HL-60 (cell line): ENCODE measurements around the gene RBM26.

ENCODE experiments used
- DNase-seq, 2 experiments: peaks; one replicate each; pipeline ENCODE4 v3.0.0-alpha.2; 2010 to 2020; ENCODE audit warnings: low read depth in 1 of 2, low spot score in 1 of 2
- H3K27ac ChIP-seq: fragments of 250-450 bp; sonication (Bioruptor Pico); replicated peaks from 2 replicates; pipeline ENCODE4 v1.5.1; 2020; ENCODE audit warnings: mild to moderate bottlenecking, moderate library complexity
- H3K27me3 ChIP-seq: fragments of 250-450 bp; sonication (Bioruptor Pico); 2 replicates; pipeline ENCODE4 v1.5.1; 2021; ENCODE audit warnings: mild to moderate bottlenecking, moderate library complexity; ENCODE audit not compliant: insufficient read depth, poor library complexity, severe bottlenecking
- H3K4me3 ChIP-seq: replicated peaks from 2 replicates; pipeline ENCODE4 v1.5.1; 2011; ENCODE audit warnings: mild to moderate bottlenecking, control low read depth, low read length; ENCODE audit not compliant: insufficient read depth
- GABPA ChIP-seq: IDR thresholded peaks from 2 replicates; pipeline ENCODE4 v1.6.1; 2012; ENCODE audit warnings: low read depth
- POLR2AphosphoS5 ChIP-seq: IDR thresholded peaks from 2 replicates; pipeline ENCODE4 v1.6.1; 2012; ENCODE audit warnings: low read depth
- SPI1 ChIP-seq: IDR thresholded peaks from 2 replicates; pipeline ENCODE4 v1.6.1; 2012; ENCODE audit warnings: low read depth, mild to moderate bottlenecking, borderline replicate concordance
- TF ChIP-seq, protein P1 (sequence below): IDR thresholded peaks from 2 replicates; pipeline ENCODE4 v1.6.1; 2012; ENCODE audit warnings: low read depth; ENCODE audit not compliant: insufficient replicate concordance
- TF ChIP-seq, protein P2 (sequence below): IDR thresholded peaks from one replicate; pipeline ENCODE4 v1.5.1; 2011; ENCODE audit warnings: low read length, control low read depth, inconsistent platforms; ENCODE audit not compliant: insufficient read depth

The RBM26 gene

DNA sequence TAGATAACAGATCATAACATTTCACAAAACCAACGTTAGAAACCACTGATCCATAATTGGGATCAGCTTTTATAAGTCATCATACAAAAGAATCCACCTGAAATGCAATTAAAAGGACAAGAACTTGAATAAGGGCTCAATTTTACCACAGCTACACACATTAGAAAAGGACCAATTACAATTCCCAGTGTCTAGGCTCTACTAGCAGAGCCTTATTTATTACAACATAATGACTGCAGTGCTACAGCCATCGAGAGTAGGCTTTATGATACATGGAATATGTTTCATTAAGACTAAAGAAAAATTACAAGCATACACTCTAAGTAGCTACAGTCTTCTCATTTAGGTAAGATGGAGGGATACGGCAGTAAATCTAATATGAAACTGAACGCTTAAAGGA, 2.9 kb downstream of the RBM26 start:
- no peak for TF ChIP-seq POLR2AphosphoS5
- TF ChIP-seq, protein P1, sequence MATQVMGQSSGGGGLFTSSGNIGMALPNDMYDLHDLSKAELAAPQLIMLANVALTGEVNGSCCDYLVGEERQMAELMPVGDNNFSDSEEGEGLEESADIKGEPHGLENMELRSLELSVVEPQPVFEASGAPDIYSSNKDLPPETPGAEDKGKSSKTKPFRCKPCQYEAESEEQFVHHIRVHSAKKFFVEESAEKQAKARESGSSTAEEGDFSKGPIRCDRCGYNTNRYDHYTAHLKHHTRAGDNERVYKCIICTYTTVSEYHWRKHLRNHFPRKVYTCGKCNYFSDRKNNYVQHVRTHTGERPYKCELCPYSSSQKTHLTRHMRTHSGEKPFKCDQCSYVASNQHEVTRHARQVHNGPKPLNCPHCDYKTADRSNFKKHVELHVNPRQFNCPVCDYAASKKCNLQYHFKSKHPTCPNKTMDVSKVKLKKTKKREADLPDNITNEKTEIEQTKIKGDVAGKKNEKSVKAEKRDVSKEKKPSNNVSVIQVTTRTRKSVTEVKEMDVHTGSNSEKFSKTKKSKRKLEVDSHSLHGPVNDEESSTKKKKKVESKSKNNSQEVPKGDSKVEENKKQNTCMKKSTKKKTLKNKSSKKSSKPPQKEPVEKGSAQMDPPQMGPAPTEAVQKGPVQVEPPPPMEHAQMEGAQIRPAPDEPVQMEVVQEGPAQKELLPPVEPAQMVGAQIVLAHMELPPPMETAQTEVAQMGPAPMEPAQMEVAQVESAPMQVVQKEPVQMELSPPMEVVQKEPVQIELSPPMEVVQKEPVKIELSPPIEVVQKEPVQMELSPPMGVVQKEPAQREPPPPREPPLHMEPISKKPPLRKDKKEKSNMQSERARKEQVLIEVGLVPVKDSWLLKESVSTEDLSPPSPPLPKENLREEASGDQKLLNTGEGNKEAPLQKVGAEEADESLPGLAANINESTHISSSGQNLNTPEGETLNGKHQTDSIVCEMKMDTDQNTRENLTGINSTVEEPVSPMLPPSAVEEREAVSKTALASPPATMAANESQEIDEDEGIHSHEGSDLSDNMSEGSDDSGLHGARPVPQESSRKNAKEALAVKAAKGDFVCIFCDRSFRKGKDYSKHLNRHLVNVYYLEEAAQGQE, result no peak
- TF ChIP-seq SPI1, result no peak
- no peak for TF ChIP-seq GABPA
- TF ChIP-seq, protein P2, sequence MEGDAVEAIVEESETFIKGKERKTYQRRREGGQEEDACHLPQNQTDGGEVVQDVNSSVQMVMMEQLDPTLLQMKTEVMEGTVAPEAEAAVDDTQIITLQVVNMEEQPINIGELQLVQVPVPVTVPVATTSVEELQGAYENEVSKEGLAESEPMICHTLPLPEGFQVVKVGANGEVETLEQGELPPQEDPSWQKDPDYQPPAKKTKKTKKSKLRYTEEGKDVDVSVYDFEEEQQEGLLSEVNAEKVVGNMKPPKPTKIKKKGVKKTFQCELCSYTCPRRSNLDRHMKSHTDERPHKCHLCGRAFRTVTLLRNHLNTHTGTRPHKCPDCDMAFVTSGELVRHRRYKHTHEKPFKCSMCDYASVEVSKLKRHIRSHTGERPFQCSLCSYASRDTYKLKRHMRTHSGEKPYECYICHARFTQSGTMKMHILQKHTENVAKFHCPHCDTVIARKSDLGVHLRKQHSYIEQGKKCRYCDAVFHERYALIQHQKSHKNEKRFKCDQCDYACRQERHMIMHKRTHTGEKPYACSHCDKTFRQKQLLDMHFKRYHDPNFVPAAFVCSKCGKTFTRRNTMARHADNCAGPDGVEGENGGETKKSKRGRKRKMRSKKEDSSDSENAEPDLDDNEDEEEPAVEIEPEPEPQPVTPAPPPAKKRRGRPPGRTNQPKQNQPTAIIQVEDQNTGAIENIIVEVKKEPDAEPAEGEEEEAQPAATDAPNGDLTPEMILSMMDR, result no peak
- H3K27me3 ChIP-seq, result no peaks in the 10 kb centered on the region
- DNase-seq, result no peak
- H3K4me3 ChIP-seq, result peak overlapping the region; percentile 76
- no peak overlapping the region for H3K27ac ChIP-seq

DNA sequence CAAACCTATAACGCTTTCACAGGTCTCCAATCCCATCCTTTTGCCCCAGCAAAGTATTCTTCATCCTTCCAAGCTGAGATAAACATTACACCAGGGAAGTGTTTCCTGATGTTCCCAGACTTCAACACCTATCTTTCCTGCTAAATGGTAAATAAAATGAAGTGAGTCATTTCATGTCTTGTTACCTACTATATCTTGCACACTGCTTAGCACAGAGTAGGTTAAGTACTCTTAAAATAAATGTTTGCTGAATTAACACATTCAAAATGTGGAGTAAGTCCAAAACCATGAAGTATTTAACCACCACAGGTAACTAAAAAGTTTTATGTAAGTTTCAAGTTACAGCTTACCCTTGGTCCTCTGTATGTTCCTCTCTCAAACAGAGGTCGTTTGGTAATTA, 3.4 kb downstream of the RBM26 start:
- Histone ChIP-seq H3K27me3 (no peaks in the 10 kb centered on the region), H3K27ac (no peak overlapping the region), H3K4me3 (peak overlapping the region; percentile 76; the same call in 1 of the 2 replicates)
- no peak for DNase-seq
- TF ChIP-seq POLR2AphosphoS5 (no peak), GABPA (no peak), SPI1 (no peak)
- TF ChIP-seq, protein P1, result no peak
- TF ChIP-seq, protein P2, result no peak

DNA sequence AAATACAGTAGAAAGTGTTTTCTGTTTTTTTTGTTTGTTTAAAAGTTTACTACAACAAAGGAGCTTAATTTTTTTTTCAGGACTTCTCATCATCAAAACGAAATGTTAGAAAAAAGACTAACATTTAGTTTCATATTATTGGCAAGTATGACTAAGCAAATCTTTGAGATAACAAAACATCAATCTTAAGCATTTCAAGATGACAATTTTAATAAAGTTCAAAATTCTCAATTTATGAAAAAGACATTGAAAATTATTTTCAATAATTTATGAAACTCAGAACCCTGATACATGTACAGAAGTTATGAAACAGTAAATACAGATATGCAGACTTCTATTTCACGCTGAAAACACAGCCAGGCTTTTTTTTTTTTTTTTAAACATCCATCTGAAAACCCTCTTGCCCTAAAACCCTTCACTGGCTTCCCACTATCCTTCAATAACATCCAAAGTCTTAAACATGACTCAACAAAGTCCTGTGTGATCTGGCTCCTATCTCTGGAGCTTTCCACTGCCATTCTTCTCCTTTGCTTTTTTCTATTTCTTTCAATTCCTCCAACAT, 3.9 kb downstream of the RBM26 start:
- TF ChIP-seq POLR2AphosphoS5, result no peak
- no peak for TF ChIP-seq GABPA
- TF ChIP-seq, protein P1, result no peak
- TF ChIP-seq, protein P2, result no peak
- no peak for TF ChIP-seq SPI1
- H3K4me3 ChIP-seq, result no peak overlapping the region
- no peak for DNase-seq
- H3K27me3 ChIP-seq, result no peaks in the 10 kb centered on the region
- no peak overlapping the region for H3K27ac ChIP-seq
